HEK293T (cell line): ENCODE data around the gene TBC1D1.

Experiments used
- CTCF ChIA-PET: fragments of 350-600 bp; formaldehyde crosslinking; extraction: SDS; loops from one replicate; lab custom pipeline; 2021; ENCODE audit warnings: antibody characterized with exemption, inconsistent platforms; lab: Yijun Ruan, JAX
- POLR2A ChIA-PET: fragments of 350-600 bp; formaldehyde crosslinking; extraction: SDS; loops from one replicate; lab custom pipeline; 2020; ENCODE audit warnings: antibody characterized with exemption, inconsistent platforms; lab: Yijun Ruan, JAX
- DNase-seq: peaks from one replicate; pipeline ENCODE4 v3.0.0; 2012; ENCODE audit warnings: mixed read lengths; ENCODE audit errors: extremely low spot score
- ARNT ChIP-seq: fragments of 450-650 bp; IDR thresholded peaks from 2 replicates; pipeline ENCODE4 v1.6.1; 2017; ENCODE audit warnings: mild to moderate bottlenecking
- BHLHE40 ChIP-seq: fragments of 450-650 bp; IDR thresholded peaks from 2 replicates; pipeline ENCODE4 v1.6.1; 2016; ENCODE audit warnings: mild to moderate bottlenecking, moderate library complexity, borderline replicate concordance
- CTBP1 ChIP-seq: fragments of 450-650 bp; IDR thresholded peaks from 2 replicates; pipeline ENCODE4 v1.6.1; 2016; ENCODE audit warnings: borderline replicate concordance
- ELF4 ChIP-seq: fragments of 450-650 bp; IDR thresholded peaks from 2 replicates; pipeline ENCODE4 v1.6.1; 2017; ENCODE audit warnings: antibody characterized with exemption
- FOXA1 ChIP-seq: fragments of 450-650 bp; IDR thresholded peaks from 2 replicates; pipeline ENCODE4 v1.6.1; 2016; ENCODE audit warnings: mild to moderate bottlenecking
- FOXK2 ChIP-seq: fragments of 450-650 bp; IDR thresholded peaks from 2 replicates; pipeline ENCODE4 v1.6.1; 2016; ENCODE audit warnings: mild to moderate bottlenecking
- FOXM1 ChIP-seq: fragments of 450-650 bp; IDR thresholded peaks from 2 replicates; pipeline ENCODE4 v1.6.1; 2017; ENCODE audit warnings: mild to moderate bottlenecking, borderline replicate concordance
- HDGF ChIP-seq: fragments of 450-650 bp; IDR thresholded peaks from 2 replicates; pipeline ENCODE4 v1.6.1; 2017; ENCODE audit warnings: antibody characterized with exemption, borderline replicate concordance
- L3MBTL2 ChIP-seq: fragments of 450-650 bp; conservative IDR thresholded peaks from 2 replicates; pipeline ENCODE4 v1.6.1; 2016; ENCODE audit warnings: mild to moderate bottlenecking
- LEF1 ChIP-seq: fragments of 450-650 bp; IDR thresholded peaks from 2 replicates; pipeline ENCODE4 v1.6.1; 2017; ENCODE audit warnings: mild to moderate bottlenecking, borderline replicate concordance
- NFRKB ChIP-seq: fragments of 450-650 bp; IDR thresholded peaks from 2 replicates; pipeline ENCODE4 v1.6.1; 2016; ENCODE audit warnings: mild to moderate bottlenecking, moderate library complexity
- PKNOX1 ChIP-seq: fragments of 450-650 bp; IDR thresholded peaks from 2 replicates; pipeline ENCODE4 v1.6.1; 2016
- SP1 ChIP-seq: fragments of 450-650 bp; IDR thresholded peaks from 2 replicates; pipeline ENCODE4 v1.6.1; 2017
- SUZ12 ChIP-seq: fragments of 450-650 bp; IDR thresholded peaks from 2 replicates; pipeline ENCODE4 v1.6.1; 2016; ENCODE audit warnings: mild to moderate bottlenecking
- TARDBP ChIP-seq: fragments of 450-650 bp; IDR thresholded peaks from 2 replicates; pipeline ENCODE4 v1.6.1; 2016
- ZNF384 ChIP-seq: fragments of 450-650 bp; IDR thresholded peaks from 2 replicates; pipeline ENCODE4 v1.6.1; 2016

TBC1D1 gene

GRCh38 chr4:38184404-38184803 is 293.5 kb downstream of the TBC1D1 start:
- CTCF ChIA-PET: interaction anchor here (1.1 kb wide), 1 partner anchor 74 kb away, joined by 3 read pairs; no protein-coding TSS in a partner anchor
- POLR2A ChIA-PET: no interaction called here
- no peak for DNase-seq
- no peak for TF ChIP-seq LEF1
- no peak for TF ChIP-seq SUZ12
- TF ChIP-seq FOXM1: no peak
- TF ChIP-seq BHLHE40: no peak
- no peak for TF ChIP-seq ARNT
- no peak for TF ChIP-seq PKNOX1
- no peak for TF ChIP-seq TARDBP
- TF ChIP-seq SP1: no peak
- TF ChIP-seq NFRKB: no peak
- TF ChIP-seq ELF4: no peak
- TF ChIP-seq ZNF384: no peak
- no peak for TF ChIP-seq L3MBTL2
- TF ChIP-seq HDGF: no peak
- no peak for TF ChIP-seq FOXK2
- TF ChIP-seq CTBP1: no peak
- no peak for TF ChIP-seq FOXA1

DNA sequence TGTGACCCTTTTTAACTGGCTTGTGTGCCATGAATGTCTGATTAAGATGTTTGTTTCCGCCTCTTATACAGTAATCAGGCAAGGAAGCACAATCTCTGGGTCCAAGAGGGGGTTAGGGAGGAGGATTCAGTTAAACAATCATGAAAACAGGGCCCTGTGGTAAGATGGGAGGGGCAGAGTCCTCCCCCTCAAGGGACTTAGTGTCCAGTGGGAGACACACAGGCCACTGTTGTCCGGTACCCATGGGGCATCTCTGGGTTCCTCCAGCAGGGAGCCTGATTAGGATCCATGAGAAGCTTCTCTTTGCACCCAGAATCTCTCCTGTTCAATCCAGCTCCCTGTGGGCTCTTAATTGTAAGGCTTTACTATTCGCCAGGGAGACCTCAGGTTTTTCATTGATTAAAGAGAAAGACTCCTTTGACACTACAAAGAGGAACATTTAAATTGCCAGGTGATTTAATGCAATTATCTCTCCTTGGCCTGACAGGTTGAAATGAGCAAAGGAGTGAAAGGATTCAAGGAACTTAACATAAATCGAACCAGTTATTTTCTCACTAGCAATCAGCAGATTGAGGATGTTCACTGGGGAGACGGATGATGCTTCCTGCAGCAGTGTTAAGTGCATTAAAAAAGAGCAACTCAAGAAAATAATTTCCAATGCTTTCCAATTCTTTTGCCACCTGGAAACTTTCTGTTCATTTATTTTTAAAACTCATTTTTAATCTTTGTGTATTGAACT is 294.7 kb downstream of the TBC1D1 start:
- POLR2A ChIA-PET: no interaction called here
- DNase-seq: no peak
- TF ChIP-seq NFRKB (no peak), ZNF384 (no peak), FOXA1 (no peak), HDGF (no peak)
- CTCF ChIA-PET: no interaction called here

GRCh38 chr4:38188136-38188535 is 297.3 kb downstream of the TBC1D1 start:
- DNase-seq: no peak
- ChIA-PET CTCF (no interaction called here), POLR2A (no interaction called here)
- TF ChIP-seq NFRKB (no peak), HDGF (no peak), FOXM1 (no peak), FOXK2 (no peak), PKNOX1 (no peak), LEF1 (no peak), ELF4 (no peak), SP1 (no peak), BHLHE40 (no peak), CTBP1 (no peak), TARDBP (no peak), L3MBTL2 (no peak), ZNF384 (no peak), FOXA1 (no peak), ARNT (no peak), SUZ12 (no peak)

- TF ChIP-seq TARDBP: no peak
- TF ChIP-seq BHLHE40: no peak
- no peak for TF ChIP-seq ZNF384
- ChIA-PET CTCF (no interaction called here), POLR2A (no interaction called here)
- DNase-seq: no peak
Measured at GRCh38 chr4:38188631-38189101, 297.8 kb downstream of the TBC1D1 start.
